Parathyroid adenoma (tissue), 2 donors: ENCODE results near the gene TASP1.
"Not testable (repeated sequence)": the region's sequence is repeated elsewhere in the genome, so short reads cannot be mapped to it uniquely, and the experiment has no call there.

ENCODE experiments used
- H2AFZ ChIP-seq: fragments of 300-600 bp; sonication (generic); one replicate; pipeline ENCODE4 v1.7.0; 2017; ENCODE audit warnings: antibody characterized with exemption, mild to moderate bottlenecking
- H3K27ac ChIP-seq: fragments of 300-600 bp; sonication (generic); one replicate; pipeline ENCODE4 v1.7.0; 2017
- H3K27me3 ChIP-seq: fragments of 300-600 bp; sonication (generic); one replicate; pipeline ENCODE4 v1.7.0; 2017; ENCODE audit warnings: low read length; ENCODE audit not compliant: control insufficient read depth, insufficient read depth
- H3K36me3 ChIP-seq: fragments of 300-600 bp; sonication (generic); one replicate; pipeline ENCODE4 v1.7.0; 2017; ENCODE audit warnings: low read length; ENCODE audit not compliant: control insufficient read depth, insufficient read depth
- H3K4me1 ChIP-seq: fragments of 300-600 bp; sonication (generic); one replicate; pipeline ENCODE4 v1.7.0; 2017; ENCODE audit warnings: control low read depth
- H3K4me2 ChIP-seq: fragments of 300-600 bp; sonication (generic); one replicate; pipeline ENCODE4 v1.7.0; 2017; ENCODE audit warnings: low read length
- H3K4me3 ChIP-seq: fragments of 300-600 bp; sonication (generic); one replicate; pipeline ENCODE4 v1.7.0; 2017; ENCODE audit warnings: low read depth, low read length
- H3K79me2 ChIP-seq: fragments of 300-600 bp; sonication (generic); one replicate; pipeline ENCODE4 v1.7.0; 2017; ENCODE audit warnings: control low read depth
- H3K9ac ChIP-seq: fragments of 300-600 bp; sonication (generic); one replicate; pipeline ENCODE4 v1.7.0; 2017; ENCODE audit warnings: mild to moderate bottlenecking
- H3K9me3 ChIP-seq: fragments of 300-600 bp; sonication (generic); one replicate; pipeline ENCODE4 v1.7.0; 2017; ENCODE audit warnings: low read length; ENCODE audit not compliant: control insufficient read depth
- TF ChIP-seq, protein P1 (sequence below): fragments of 300-600 bp; sonication (generic); IDR thresholded peaks from one replicate; pipeline ENCODE4 v1.7.0; 2017; ENCODE audit warnings: antibody characterized with exemption, mild to moderate bottlenecking
- donor health status: primary hyperparathyroidism.

Gene TASP1

GRCh38 chr20:13373400-13373799, 265.3 kb downstream of the TASP1 start:
- no peaks in the 10 kb centered on the region for H3K9me3 ChIP-seq
- H3K9ac ChIP-seq, result no peak overlapping the region
- no peak overlapping the region for H3K27ac ChIP-seq

GRCh38 chr20:13364278-13365170, 274.2 kb downstream of the TASP1 start:
- H2AFZ ChIP-seq, result no peak overlapping the region
- no peak overlapping the region for H3K27ac ChIP-seq
- H3K4me2 ChIP-seq, result no peak overlapping the region
- no peak overlapping the region for H3K9ac ChIP-seq
- no peaks in the 10 kb centered on the region for H3K36me3 ChIP-seq
- H3K4me3 ChIP-seq, result no peak overlapping the region
- H3K79me2 ChIP-seq, result no peaks in the 10 kb centered on the region
- H3K27me3 ChIP-seq, result no peaks in the 10 kb centered on the region
- TF ChIP-seq, protein P1, sequence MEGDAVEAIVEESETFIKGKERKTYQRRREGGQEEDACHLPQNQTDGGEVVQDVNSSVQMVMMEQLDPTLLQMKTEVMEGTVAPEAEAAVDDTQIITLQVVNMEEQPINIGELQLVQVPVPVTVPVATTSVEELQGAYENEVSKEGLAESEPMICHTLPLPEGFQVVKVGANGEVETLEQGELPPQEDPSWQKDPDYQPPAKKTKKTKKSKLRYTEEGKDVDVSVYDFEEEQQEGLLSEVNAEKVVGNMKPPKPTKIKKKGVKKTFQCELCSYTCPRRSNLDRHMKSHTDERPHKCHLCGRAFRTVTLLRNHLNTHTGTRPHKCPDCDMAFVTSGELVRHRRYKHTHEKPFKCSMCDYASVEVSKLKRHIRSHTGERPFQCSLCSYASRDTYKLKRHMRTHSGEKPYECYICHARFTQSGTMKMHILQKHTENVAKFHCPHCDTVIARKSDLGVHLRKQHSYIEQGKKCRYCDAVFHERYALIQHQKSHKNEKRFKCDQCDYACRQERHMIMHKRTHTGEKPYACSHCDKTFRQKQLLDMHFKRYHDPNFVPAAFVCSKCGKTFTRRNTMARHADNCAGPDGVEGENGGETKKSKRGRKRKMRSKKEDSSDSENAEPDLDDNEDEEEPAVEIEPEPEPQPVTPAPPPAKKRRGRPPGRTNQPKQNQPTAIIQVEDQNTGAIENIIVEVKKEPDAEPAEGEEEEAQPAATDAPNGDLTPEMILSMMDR, result no peak
- H3K9me3 ChIP-seq, result no peaks in the 10 kb centered on the region
- no peaks in the 10 kb centered on the region for H3K4me1 ChIP-seq

More at GRCh38 chr20:13373400-13373799, 265.3 kb downstream of the TASP1 start:
- TF ChIP-seq, protein P1, result no peak
- Histone ChIP-seq H3K4me1 (no peaks in the 10 kb centered on the region), H2AFZ (no peak overlapping the region), H3K79me2 (no peaks in the 10 kb centered on the region), H3K27me3 (no peaks in the 10 kb centered on the region), H3K36me3 (no peaks in the 10 kb centered on the region), H3K4me3 (no peak overlapping the region), H3K4me2 (no peak overlapping the region)

- H3K4me2 ChIP-seq, result no peak overlapping the region
- no peak overlapping the region for H3K9ac ChIP-seq
- H3K27ac ChIP-seq, result no peak overlapping the region
- no peaks in the 10 kb centered on the region for H3K4me1 ChIP-seq
- no peaks in the 10 kb centered on the region for H3K79me2 ChIP-seq
- H2AFZ ChIP-seq, result no peak overlapping the region
- H3K36me3 ChIP-seq, result no peaks in the 10 kb centered on the region
- no peaks in the 10 kb centered on the region for H3K9me3 ChIP-seq
- TF ChIP-seq, protein P1, result no peak
- no peak overlapping the region for H3K4me3 ChIP-seq
- no peaks in the 10 kb centered on the region for H3K27me3 ChIP-seq
Measured at GRCh38 chr20:13363473-13363872, 275.3 kb downstream of the TASP1 start.

- not testable (repeated sequence) for H3K9ac ChIP-seq, H3K4me3 ChIP-seq, H3K27ac ChIP-seq, H3K27me3 ChIP-seq, H3K9me3 ChIP-seq, H3K4me2 ChIP-seq, H3K36me3 ChIP-seq, H3K4me1 ChIP-seq, H2AFZ ChIP-seq, H3K79me2 ChIP-seq
Measured at GRCh38 chr20:13362165-13362564, 276.6 kb downstream of the TASP1 start.

GRCh38 chr20:13358936-13359335, 279.8 kb downstream of the TASP1 start:
- H3K9me3 ChIP-seq, H3K4me3 ChIP-seq, H2AFZ ChIP-seq, H3K27me3 ChIP-seq, H3K79me2 ChIP-seq, H3K9ac ChIP-seq, H3K36me3 ChIP-seq, H3K27ac ChIP-seq, H3K4me2 ChIP-seq, H3K4me1 ChIP-seq: not testable (repeated sequence)

GRCh38 chr20:13357782-13358181, 280.9 kb downstream of the TASP1 start:
- not testable (repeated sequence) for H3K4me3 ChIP-seq, H3K9me3 ChIP-seq, H3K79me2 ChIP-seq, H3K4me2 ChIP-seq, H3K9ac ChIP-seq, H3K4me1 ChIP-seq, H2AFZ ChIP-seq, H3K27me3 ChIP-seq, H3K36me3 ChIP-seq, H3K27ac ChIP-seq
